Kasumi-1 (cell line): ENCODE results near the gene FAF1.
A peak's percentile ranks its signal among the peaks of the same experiment; 100 is the strongest.

Experiments
- DNase-seq, 2 experiments: peaks; one replicate each; lab custom pipeline; 2025; lab: John Stamatoyannopoulos, UW

FAF1 gene

GRCh38 chr1:50488876-50489275 lies 471.2 kb downstream of the FAF1 start:
- DNase-seq = no peak

- DNase-seq = no peak
These were observed 471.7 kb downstream of the FAF1 start for GRCh38 chr1:50488356-50488755.

- no peak for DNase-seq
These were observed 472.3 kb downstream of the FAF1 start for GRCh38 chr1:50487725-50488124.

GRCh38 chr1:50481142-50481736 lies 478.8 kb downstream of the FAF1 start:
- DNase-seq = no peak

- no peak for DNase-seq
These were observed 483.3 kb downstream of the FAF1 start for GRCh38 chr1:50476800-50477199.

- DNase-seq = no peak
These were observed 484.9 kb downstream of the FAF1 start for GRCh38 chr1:50474859-50475809.

GRCh38 chr1:50473513-50473912 lies 486.6 kb downstream of the FAF1 start:
- no peak for DNase-seq

GRCh38 chr1:50471967-50472366 lies 488.1 kb downstream of the FAF1 start:
- no peak for DNase-seq

- DNase-seq = no peak
These were observed 497.1 kb downstream of the FAF1 start for GRCh38 chr1:50462964-50463363.

- peak; percentile 90 to 93 for DNase-seq
These were observed 501.6 kb downstream of the FAF1 start for GRCh38 chr1:50458507-50458906.

- DNase-seq = no peak
These were observed 505.2 kb downstream of the FAF1 start for GRCh38 chr1:50454911-50455310.

GRCh38 chr1:50453266-50453665 lies 506.8 kb downstream of the FAF1 start:
- DNase-seq = no peak

GRCh38 chr1:50452700-50453099 lies 507.4 kb downstream of the FAF1 start:
- DNase-seq = no peak

GRCh38 chr1:50450861-50451653 lies 509.0 kb downstream of the FAF1 start:
- DNase-seq = no peak

GRCh38 chr1:50447961-50448360 lies 512.1 kb downstream of the FAF1 start:
- DNase-seq = no peak

GRCh38 chr1:50441183-50441582 lies 518.9 kb downstream of the FAF1 start:
- DNase-seq = no peak

- DNase-seq = no peak
These were observed 521.1 kb downstream of the FAF1 start for GRCh38 chr1:50438945-50439344.

- DNase-seq = no peak
These were observed 523.6 kb downstream of the FAF1 start for GRCh38 chr1:50436489-50436888.

GRCh38 chr1:50430010-50430405 lies 530.1 kb downstream of the FAF1 start:
- no peak for DNase-seq

GRCh38 chr1:50427818-50428779 lies 532.0 kb downstream of the FAF1 start:
- DNase-seq = no peak

GRCh38 chr1:50427086-50427817 lies 532.8 kb downstream of the FAF1 start:
- no peak for DNase-seq
